ENCODE data around the gene ATP11A. TPM values are rescaled to one million over a fixed set of nuclear protein-coding genes. Genes with fewer than 3 reads are reported as not detected.

Gene ATP11A
- total and polyA plus RNA-seq, 8 donors = 271 to 502 (median 458) TPM

DNA sequence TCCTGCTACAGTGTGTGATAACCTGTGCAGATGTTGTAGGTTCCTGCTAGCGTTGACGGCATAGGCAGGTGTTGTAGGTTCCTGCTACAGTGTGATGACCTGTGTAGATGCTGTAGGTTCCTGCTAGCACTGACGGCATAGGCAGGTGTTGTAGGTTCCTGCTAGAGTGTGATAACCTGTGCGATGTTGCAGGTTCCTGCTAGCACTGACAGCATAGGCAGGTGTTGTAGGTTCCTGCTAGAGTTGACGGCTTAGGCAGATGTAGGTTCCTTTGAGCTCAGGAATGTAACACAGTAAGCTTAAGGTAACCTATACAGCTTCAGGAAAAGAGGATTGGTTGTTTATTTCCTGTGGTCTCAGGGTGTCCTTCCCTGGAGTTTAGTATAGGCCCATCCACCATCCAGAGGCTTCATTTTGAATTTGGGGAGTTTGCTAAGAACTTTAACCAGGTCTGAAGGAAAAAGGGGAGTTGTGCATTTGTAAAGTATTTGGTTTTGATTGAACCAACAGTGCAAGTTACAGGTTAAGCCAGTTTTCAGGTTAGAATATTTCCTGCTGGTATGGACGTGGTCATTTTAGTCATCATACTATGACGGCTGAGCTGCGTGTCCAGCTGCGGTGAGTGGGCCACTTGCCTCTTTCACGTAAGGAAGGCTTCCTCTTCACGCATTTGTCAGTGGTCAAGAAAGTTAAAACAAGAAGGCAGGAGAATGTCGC lies 53.8 kb downstream of the ATP11A start:
- peak overlapping the region in 1 of 2 donors; percentile 36 for H3K27ac ChIP-seq
- ATAC-seq (no peak), DNase-seq (no peak)
- H3K4me1 ChIP-seq = peaks cover 15 to 37% of the 10 kb centered on the region in 2 donors
- no peaks in the 10 kb centered on the region for H3K27me3 ChIP-seq
- intact Hi-C loops (cut with DNase I) = no loop called here
- H3K9me3 ChIP-seq = no peaks in the 10 kb centered on the region
- no peaks in the 10 kb centered on the region for H3K36me3 ChIP-seq
- no peak overlapping the region for H3K4me3 ChIP-seq
- TF ChIP-seq, protein P1, sequence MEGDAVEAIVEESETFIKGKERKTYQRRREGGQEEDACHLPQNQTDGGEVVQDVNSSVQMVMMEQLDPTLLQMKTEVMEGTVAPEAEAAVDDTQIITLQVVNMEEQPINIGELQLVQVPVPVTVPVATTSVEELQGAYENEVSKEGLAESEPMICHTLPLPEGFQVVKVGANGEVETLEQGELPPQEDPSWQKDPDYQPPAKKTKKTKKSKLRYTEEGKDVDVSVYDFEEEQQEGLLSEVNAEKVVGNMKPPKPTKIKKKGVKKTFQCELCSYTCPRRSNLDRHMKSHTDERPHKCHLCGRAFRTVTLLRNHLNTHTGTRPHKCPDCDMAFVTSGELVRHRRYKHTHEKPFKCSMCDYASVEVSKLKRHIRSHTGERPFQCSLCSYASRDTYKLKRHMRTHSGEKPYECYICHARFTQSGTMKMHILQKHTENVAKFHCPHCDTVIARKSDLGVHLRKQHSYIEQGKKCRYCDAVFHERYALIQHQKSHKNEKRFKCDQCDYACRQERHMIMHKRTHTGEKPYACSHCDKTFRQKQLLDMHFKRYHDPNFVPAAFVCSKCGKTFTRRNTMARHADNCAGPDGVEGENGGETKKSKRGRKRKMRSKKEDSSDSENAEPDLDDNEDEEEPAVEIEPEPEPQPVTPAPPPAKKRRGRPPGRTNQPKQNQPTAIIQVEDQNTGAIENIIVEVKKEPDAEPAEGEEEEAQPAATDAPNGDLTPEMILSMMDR (IDR thresholded peaks at IDR 0.05) = no peak

DNA sequence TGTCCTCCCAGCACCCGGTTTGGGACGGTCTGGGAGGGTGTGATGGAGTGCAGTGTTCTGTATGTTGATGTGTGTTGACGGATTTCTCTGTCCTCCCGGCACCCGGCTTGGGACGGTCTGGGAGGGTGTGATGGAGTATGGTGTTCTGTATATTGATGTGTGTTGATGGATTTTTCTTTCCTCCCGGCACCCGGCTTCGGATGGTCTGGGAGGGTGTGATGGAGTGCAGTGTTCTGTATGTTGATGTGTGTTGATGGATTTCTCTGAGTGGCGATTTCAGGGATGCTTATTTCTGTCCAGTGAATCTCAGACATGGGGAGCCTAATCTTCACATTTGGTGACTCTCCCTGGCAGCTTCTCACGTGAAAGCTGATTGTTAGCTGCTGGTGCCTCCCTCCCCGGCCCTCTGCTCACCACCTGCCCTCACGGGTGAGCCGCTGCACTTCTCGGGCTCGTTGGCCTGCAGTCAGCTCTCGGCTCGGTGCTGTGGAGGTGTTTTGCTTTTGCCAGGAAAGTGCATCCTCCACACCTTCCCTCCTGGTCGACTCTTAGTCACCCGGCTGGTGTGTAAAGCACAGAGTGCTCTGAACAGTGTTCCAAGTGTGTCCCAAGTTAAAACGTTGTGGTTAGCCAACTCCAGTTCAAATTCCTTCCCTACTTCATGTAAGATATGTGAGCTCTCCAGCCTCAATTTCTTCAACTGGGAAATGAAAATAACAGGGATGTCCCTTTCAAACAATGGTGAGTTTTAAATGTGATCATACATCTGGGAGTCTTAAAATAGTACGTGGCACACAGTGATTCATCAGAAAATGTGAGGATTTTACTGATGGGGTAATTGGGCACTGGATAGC lies 54.6 kb downstream of the ATP11A start:
- H3K9me3 ChIP-seq = no peaks in the 10 kb centered on the region
- no peak overlapping the region for H3K4me3 ChIP-seq
- no peaks in the 10 kb centered on the region for H3K36me3 ChIP-seq
- no peaks in the 10 kb centered on the region for H3K27me3 ChIP-seq
- intact Hi-C loops (cut with DNase I) = no loop called here
- DNase-seq (no peak), ATAC-seq (peak; percentile 58)
- peaks cover 19 to 41% of the 10 kb centered on the region in 2 donors for H3K4me1 ChIP-seq
- H3K27ac ChIP-seq = peak overlapping the region; percentile 31 to 36
- TF ChIP-seq, protein P1 (IDR thresholded peaks at IDR 0.05) = no peak

DNA sequence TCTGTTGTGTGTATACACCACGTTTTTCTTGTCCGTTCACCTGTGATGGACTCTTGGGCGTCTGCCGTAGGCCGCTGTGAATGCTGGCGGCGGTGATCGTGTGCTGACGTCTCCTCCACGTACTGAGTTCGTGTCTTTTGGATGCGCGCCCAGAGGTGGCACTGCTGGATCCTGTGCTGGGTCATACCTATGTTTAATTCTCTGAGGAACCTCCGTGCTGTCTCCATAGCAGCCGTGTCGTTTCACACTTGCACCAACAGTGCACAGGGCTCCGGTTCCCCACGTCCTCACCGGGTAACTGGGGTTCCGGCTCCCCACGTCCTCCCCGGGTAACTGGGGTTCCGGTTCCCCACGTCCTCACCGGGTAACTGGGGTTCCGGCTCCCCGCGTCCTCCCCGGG lies 56.2 kb downstream of the ATP11A start:
- intact Hi-C loops (cut with DNase I) = no loop called here
- peak; percentile 50 for ATAC-seq
- Histone ChIP-seq H3K27ac (peak overlapping the region; percentile 8 to 26), H3K36me3 (no peaks in the 10 kb centered on the region), H3K4me3 (no peak overlapping the region), H3K27me3 (no peaks in the 10 kb centered on the region), H3K4me1 (peaks cover 20 to 25% of the 10 kb centered on the region in 2 donors), H3K9me3 (no peaks in the 10 kb centered on the region)
- peak in 1 of 4 donors; percentile 67 for DNase-seq
- TF ChIP-seq, protein P1 (IDR thresholded peaks at IDR 0.05) = no peak

DNA sequence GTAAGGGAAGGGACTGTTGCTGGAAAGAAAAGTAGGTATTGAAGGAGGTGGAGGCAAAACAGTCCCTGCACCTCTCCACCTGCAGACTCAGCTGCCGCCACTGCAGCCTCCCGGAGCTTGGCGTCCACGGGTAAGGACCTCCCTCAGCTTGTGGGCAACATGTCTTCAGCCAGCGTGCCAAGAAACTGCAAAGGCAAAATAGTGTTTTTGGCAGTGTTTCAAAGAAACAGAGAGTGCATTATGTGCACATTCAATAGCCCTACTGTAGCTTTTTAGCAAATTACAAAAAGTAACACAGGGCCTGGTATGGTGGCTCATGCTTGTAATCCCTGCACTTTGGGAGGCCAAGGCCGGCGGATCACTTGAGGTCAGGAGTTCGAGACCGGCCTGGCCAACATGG lies 57.4 kb downstream of the ATP11A start:
- ATAC-seq = peak; percentile 29
- no peaks in the 10 kb centered on the region for H3K36me3 ChIP-seq
- no peak overlapping the region for H3K4me3 ChIP-seq
- no peak for DNase-seq
- H3K27ac ChIP-seq = no peak overlapping the region
- TF ChIP-seq, protein P1 (IDR thresholded peaks at IDR 0.05) = no peak
- no peaks in the 10 kb centered on the region for H3K27me3 ChIP-seq
- no peaks in the 10 kb centered on the region for H3K9me3 ChIP-seq
- H3K4me1 ChIP-seq = peaks cover 19 to 20% of the 10 kb centered on the region in 2 donors
- intact Hi-C loops (cut with DNase I) = no loop called here

Measured in left lung (tissue), 10 donors.